ENCODE measurements around the gene SEPTIN11.

SEPTIN11 gene

GRCh38 chr4:76926841-76927240 is 22.7 kb upstream of the SEPTIN11 start:
- TF ChIP-seq CREB5 (CRISPR knock-in tag; IDR thresholded peaks at IDR 0.05; ENCODE audit: low read depth) = no peak
- no peak for TF ChIP-seq TCF4 (CRISPR knock-in tag; IDR thresholded peaks at IDR 0.05; ENCODE audit: borderline replicate concordance)
- TF ChIP-seq ZFP3 (CRISPR knock-in tag; IDR thresholded peaks at IDR 0.05) = no peak
- ATAC-seq = no peak

- TF ChIP-seq CSRNP3 (CRISPR knock-in tag; IDR thresholded peaks at IDR 0.05) = no peak
- no peak for TF ChIP-seq ARNTL (CRISPR knock-in tag; IDR thresholded peaks at IDR 0.05; ENCODE audit: borderline replicate concordance, low read depth)
- no peak for TF ChIP-seq POU6F1 (CRISPR knock-in tag; IDR thresholded peaks at IDR 0.05; ENCODE audit: borderline replicate concordance, low read depth)
- no peak for TF ChIP-seq ZNF565 (CRISPR knock-in tag; conservative IDR thresholded peaks at IDR 0.05; ENCODE audit: low read depth)
- TF ChIP-seq BACH2 (CRISPR knock-in tag; IDR thresholded peaks at IDR 0.05; ENCODE audit: borderline replicate concordance) = no peak
- no peak for TF ChIP-seq ZNF70 (CRISPR knock-in tag; IDR thresholded peaks at IDR 0.05)
- ATAC-seq = no peak
Measured at GRCh38 chr4:76930685-76931084, 18.9 kb upstream of the SEPTIN11 start.

GRCh38 chr4:76931087-76931486 is 18.5 kb upstream of the SEPTIN11 start:
- ATAC-seq = no peak
- TF ChIP-seq OSR1 (CRISPR knock-in tag; IDR thresholded peaks at IDR 0.05) (no peak), CSRNP3 (CRISPR knock-in tag; IDR thresholded peaks at IDR 0.05) (no peak), ZNF8 (CRISPR knock-in tag; IDR thresholded peaks at IDR 0.05) (no peak), TOX (CRISPR knock-in tag; IDR thresholded peaks at IDR 0.05; ENCODE audit: borderline replicate concordance) (no peak), RARB (CRISPR knock-in tag; IDR thresholded peaks at IDR 0.05) (no peak), PPARA (CRISPR knock-in tag; IDR thresholded peaks at IDR 0.05; ENCODE audit: borderline replicate concordance) (no peak), ZFP30 (CRISPR knock-in tag; IDR thresholded peaks at IDR 0.05) (no peak), ZFP3 (CRISPR knock-in tag; IDR thresholded peaks at IDR 0.05) (no peak), ZNF70 (CRISPR knock-in tag; IDR thresholded peaks at IDR 0.05) (no peak), GLIS3 (CRISPR knock-in tag; IDR thresholded peaks at IDR 0.05) (no peak), TCF4 (CRISPR knock-in tag; IDR thresholded peaks at IDR 0.05; ENCODE audit: borderline replicate concordance) (no peak), ESRRG (CRISPR knock-in tag; IDR thresholded peaks at IDR 0.05) (no peak), TSHZ2 (CRISPR knock-in tag; IDR thresholded peaks at IDR 0.05) (no peak), ARNTL (CRISPR knock-in tag; IDR thresholded peaks at IDR 0.05; ENCODE audit: borderline replicate concordance, low read depth) (no peak), CSDC2 (CRISPR knock-in tag; IDR thresholded peaks at IDR 0.05) (no peak)

- TF ChIP-seq PATZ1 (CRISPR knock-in tag; IDR thresholded peaks at IDR 0.05; ENCODE audit: borderline replicate concordance) = no peak
- no peak for TF ChIP-seq CREB5 (CRISPR knock-in tag; IDR thresholded peaks at IDR 0.05; ENCODE audit: low read depth)
- no peak for TF ChIP-seq ZNF8 (CRISPR knock-in tag; IDR thresholded peaks at IDR 0.05)
- no peak for TF ChIP-seq TCF4 (CRISPR knock-in tag; IDR thresholded peaks at IDR 0.05; ENCODE audit: borderline replicate concordance)
- TF ChIP-seq ZC3H10 (CRISPR knock-in tag; IDR thresholded peaks at IDR 0.05) = no peak
- no peak for TF ChIP-seq TOX (CRISPR knock-in tag; IDR thresholded peaks at IDR 0.05; ENCODE audit: borderline replicate concordance)
- ATAC-seq = no peak
Measured at GRCh38 chr4:76931576-76932276, 17.8 kb upstream of the SEPTIN11 start.
